Type B pancreatic cell (in vitro differentiated cells): Measurements from ENCODE around the gene FRMD6. TPM values are rescaled to one million over a fixed set of nuclear protein-coding genes. Genes with fewer than 3 reads are reported as not detected.
A peak's percentile ranks its signal among the peaks of the same experiment; 100 is the strongest.

ENCODE experiments used
- DNase-seq: peaks from one replicate; pipeline ENCODE4 v3.0.0; 2021; ENCODE audit warnings: mixed read lengths; ENCODE audit not compliant: unreplicated experiment; ENCODE audit errors: extremely low spot score
- H3K27ac Mint-ChIP-seq: 2 replicates; pipeline ENCODE4 v1.8.0; 2021; ENCODE audit warnings: mild to moderate bottlenecking, mixed read lengths
- H3K27me3 Mint-ChIP-seq: 2 replicates; pipeline ENCODE4 v1.8.0; 2021; ENCODE audit warnings: mixed read lengths
- H3K36me3 Mint-ChIP-seq: 2 replicates; pipeline ENCODE4 v1.8.0; 2021; ENCODE audit warnings: mixed read lengths
- H3K4me1 Mint-ChIP-seq: one replicate; pipeline ENCODE4 v1.8.0; 2021; ENCODE audit warnings: mixed read lengths; ENCODE audit not compliant: unreplicated experiment
- H3K4me3 Mint-ChIP-seq: 2 replicates; pipeline ENCODE4 v1.8.0; 2021; ENCODE audit warnings: mild to moderate bottlenecking, mixed read lengths
- H3K9me3 Mint-ChIP-seq: 2 replicates; pipeline ENCODE4 v1.8.0; 2021; ENCODE audit warnings: mixed read lengths
- total RNA-seq: library from RNA; stranded (reverse); gene quantifications from 2 replicates; pipeline ENCODE4 v1.2.1, GENCODE V29; 2021; ENCODE audit warnings: low replicate concordance
- TF ChIP-seq, protein P1 (sequence below): fragments of 200-600 bp; sonication (generic); conservative IDR thresholded peaks from 2 replicates; pipeline ENCODE4 v1.5.0; 2021; ENCODE audit warnings: antibody characterized with exemption, mild to moderate bottlenecking

Gene FRMD6
- total RNA-seq, 1 donor from 2014 or later = 71.3 TPM

DNA sequence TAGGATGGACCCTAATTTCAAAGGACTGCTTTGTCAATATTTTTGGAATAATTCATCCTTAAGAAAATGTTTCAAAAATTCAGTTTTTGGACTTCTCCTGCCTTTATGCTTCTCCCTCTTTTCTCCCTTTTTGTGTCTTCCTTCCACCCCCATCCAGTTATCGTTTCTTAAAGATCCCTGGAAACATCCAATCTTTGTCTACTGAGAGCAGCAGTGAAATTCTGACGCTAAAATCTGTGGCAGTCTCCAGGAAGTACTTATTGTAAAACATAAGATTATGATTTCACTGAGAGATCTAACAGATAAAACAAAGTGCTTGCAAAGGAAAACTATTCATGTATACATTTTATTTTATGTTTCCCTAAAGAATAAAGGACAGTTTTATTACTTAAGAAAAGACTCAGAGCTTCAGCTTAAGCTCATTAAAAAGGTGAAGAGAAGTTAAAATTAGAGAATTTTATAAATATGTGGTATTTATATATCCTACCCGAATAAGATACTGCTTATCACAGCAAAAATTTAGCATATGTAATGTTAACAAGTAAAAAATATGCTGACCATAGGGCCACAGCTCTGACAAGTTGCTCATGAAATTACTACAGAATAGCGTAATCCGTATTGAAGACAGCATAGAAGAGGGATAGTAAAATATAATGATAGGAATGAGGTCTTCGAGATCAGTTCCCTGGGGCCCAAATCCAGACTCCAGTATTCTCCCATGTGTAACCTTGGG is 6.9 kb downstream of the FRMD6 start:
- Mint-ChIP-seq H3K9me3 (peaks cover 14% of the 10 kb centered on the region), H3K27me3 (no peaks in the 10 kb centered on the region), H3K4me1 (peaks cover 37% of the 10 kb centered on the region), H3K4me3 (peak overlapping the region; percentile 71), H3K36me3 (peaks cover 24% of the 10 kb centered on the region), H3K27ac (no peak overlapping the region)
- TF ChIP-seq, protein P1, sequence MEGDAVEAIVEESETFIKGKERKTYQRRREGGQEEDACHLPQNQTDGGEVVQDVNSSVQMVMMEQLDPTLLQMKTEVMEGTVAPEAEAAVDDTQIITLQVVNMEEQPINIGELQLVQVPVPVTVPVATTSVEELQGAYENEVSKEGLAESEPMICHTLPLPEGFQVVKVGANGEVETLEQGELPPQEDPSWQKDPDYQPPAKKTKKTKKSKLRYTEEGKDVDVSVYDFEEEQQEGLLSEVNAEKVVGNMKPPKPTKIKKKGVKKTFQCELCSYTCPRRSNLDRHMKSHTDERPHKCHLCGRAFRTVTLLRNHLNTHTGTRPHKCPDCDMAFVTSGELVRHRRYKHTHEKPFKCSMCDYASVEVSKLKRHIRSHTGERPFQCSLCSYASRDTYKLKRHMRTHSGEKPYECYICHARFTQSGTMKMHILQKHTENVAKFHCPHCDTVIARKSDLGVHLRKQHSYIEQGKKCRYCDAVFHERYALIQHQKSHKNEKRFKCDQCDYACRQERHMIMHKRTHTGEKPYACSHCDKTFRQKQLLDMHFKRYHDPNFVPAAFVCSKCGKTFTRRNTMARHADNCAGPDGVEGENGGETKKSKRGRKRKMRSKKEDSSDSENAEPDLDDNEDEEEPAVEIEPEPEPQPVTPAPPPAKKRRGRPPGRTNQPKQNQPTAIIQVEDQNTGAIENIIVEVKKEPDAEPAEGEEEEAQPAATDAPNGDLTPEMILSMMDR = no peak
- DNase-seq = no peak

DNA sequence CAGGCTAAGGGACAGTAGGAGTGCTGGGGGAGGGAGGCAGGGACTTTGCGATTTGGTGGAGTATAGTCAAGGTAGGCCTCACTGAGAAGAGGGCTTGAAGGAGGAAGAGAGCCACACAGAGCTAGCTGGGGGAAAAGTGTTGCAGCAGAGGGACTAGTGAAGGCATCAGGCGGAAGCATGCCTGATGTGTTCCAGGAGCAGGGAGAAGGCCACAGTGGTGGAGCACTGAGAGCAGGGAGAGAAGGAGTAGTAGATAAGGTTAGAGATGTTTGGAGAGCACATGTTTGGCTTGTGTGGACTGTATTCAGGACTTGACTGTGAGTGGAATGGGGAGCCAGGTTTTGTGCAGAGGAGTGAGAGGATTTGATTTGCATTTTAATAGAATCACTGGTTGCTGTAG is 9.0 kb downstream of the FRMD6 start:
- Mint-ChIP-seq H3K27me3 (no peaks in the 10 kb centered on the region), H3K4me1 (peaks cover 27% of the 10 kb centered on the region), H3K9me3 (peaks cover 20% of the 10 kb centered on the region), H3K4me3 (no peak overlapping the region), H3K36me3 (peaks cover 30% of the 10 kb centered on the region), H3K27ac (no peak overlapping the region)
- DNase-seq = no peak
- TF ChIP-seq, protein P1 = no peak

DNA sequence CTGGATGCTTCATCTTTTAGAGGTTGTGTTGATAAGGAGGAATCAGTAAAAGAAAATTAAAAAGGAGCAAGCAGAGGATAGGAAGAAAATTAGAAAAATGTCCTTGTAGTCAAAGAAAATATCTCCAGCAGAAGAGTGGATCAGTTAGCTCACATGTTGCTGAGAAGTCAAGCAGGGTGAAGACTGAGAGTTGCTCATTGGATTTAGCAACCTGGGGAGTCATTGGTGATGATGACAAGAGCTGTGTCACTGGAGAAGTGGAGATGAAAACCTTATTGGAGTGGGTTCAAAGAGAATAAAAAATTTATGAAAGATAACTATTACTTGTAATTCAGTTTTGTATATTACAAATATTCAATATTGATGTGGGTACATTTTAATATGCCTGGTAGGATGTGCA is 9.8 kb downstream of the FRMD6 start:
- no peak overlapping the region for H3K27ac Mint-ChIP-seq
- peaks cover 24% of the 10 kb centered on the region for H3K9me3 Mint-ChIP-seq
- TF ChIP-seq, protein P1 = no peak
- H3K36me3 Mint-ChIP-seq = peaks cover 33% of the 10 kb centered on the region
- H3K4me1 Mint-ChIP-seq = peaks cover 25% of the 10 kb centered on the region
- H3K27me3 Mint-ChIP-seq = no peaks in the 10 kb centered on the region
- no peak for DNase-seq
- H3K4me3 Mint-ChIP-seq = no peak overlapping the region

DNA sequence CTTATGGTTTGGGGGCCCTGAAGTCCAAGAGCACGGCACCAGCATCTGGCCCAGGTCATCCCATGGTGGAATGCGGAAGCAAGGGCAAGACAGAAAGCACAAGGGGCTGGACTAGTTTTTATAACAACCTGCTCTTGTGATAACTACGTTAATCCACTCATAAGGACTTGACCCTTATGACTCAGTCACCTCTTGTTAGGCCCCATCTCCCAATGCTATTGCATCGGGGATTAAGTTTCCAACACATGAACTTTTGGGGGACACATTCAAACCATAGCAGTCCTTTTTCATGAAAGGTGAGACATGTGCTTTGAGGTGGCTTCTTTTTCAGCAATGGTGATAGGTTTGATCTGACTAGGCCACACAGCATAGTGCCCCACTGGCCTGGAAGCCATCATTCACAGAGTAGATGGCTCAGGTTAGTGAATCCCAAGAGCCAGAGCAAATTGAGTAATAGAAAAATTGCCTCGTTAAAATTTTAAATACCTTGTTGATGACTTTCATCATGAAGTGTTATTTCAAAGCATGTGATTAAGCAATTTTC is 12.1 kb downstream of the FRMD6 start:
- H3K4me3 Mint-ChIP-seq = no peak overlapping the region
- no peak for DNase-seq
- no peak overlapping the region for H3K27ac Mint-ChIP-seq
- H3K4me1 Mint-ChIP-seq = peaks cover 12% of the 10 kb centered on the region
- peaks cover 24% of the 10 kb centered on the region for H3K9me3 Mint-ChIP-seq
- TF ChIP-seq, protein P1 = no peak
- H3K36me3 Mint-ChIP-seq = peaks cover 27% of the 10 kb centered on the region
- H3K27me3 Mint-ChIP-seq = no peaks in the 10 kb centered on the region

DNA sequence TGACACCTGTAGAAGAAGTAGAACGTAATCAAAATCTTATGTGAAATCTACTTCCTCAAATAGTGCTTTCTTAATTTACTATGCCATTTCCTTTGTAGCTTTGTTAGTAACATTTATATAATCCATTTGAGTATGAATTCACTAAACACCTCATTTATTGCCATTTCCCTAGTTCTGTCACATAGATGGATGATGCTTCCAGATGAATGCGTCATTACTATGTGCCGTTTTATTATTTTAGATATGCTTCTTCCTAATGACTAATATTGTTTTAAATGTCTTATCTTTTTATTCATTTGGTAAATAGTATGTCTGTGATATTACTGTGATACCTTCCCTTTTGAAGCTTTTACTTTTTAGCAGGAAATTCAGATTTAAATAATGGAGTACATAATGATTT is 14.4 kb downstream of the FRMD6 start:
- no peak overlapping the region for H3K27ac Mint-ChIP-seq
- peaks cover 6% of the 10 kb centered on the region for H3K4me1 Mint-ChIP-seq
- peaks cover 22% of the 10 kb centered on the region for H3K9me3 Mint-ChIP-seq
- DNase-seq = no peak
- H3K27me3 Mint-ChIP-seq = no peaks in the 10 kb centered on the region
- TF ChIP-seq, protein P1 = no peak
- H3K36me3 Mint-ChIP-seq = peaks cover 26% of the 10 kb centered on the region
- H3K4me3 Mint-ChIP-seq = no peak overlapping the region
